HG02938 (cell line): ENCODE measurements around the gene DR1.
A peak's percentile ranks its signal among the peaks of the same experiment; 100 is the strongest.

Source experiments
- ATAC-seq: cut with Tn5 transposase; IDR thresholded peaks from one replicate; pipeline ENCODE4 v1.9.1; 2021; ENCODE audit warnings: mild to moderate bottlenecking, moderate library complexity; ENCODE audit not compliant: unreplicated experiment

The DR1 gene

GRCh38 chr1:93345633-93346420, at the start of gene DR1:
DR1 (plus strand) TSS chr1:93345907; CDS start chr1:93346646, 739 bp downstream.
- ATAC-seq = peak; percentile 66

- ATAC-seq = no peak
Measured at GRCh38 chr1:93296555-93297154, 49.1 kb upstream of the DR1 start.

DNA sequence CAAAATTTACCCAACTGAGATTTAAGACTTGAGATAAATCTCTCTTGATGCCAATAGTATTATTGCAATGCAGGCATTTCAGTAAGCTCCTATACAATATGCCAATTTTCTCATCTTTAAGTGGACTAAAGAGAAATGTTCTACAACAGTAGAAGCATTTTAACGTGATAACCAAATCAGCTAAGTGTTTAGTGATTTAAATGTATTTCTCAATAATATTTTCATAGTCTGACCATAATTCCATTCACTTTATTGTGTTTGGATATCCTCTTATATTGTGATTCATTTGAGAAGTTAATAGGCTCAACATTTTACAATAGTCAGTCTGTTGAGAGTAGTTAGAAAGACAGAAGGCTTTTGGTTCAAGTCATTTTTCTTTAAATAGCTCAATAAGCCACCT, 44.6 kb upstream of the DR1 start:
- no peak for ATAC-seq

DNA sequence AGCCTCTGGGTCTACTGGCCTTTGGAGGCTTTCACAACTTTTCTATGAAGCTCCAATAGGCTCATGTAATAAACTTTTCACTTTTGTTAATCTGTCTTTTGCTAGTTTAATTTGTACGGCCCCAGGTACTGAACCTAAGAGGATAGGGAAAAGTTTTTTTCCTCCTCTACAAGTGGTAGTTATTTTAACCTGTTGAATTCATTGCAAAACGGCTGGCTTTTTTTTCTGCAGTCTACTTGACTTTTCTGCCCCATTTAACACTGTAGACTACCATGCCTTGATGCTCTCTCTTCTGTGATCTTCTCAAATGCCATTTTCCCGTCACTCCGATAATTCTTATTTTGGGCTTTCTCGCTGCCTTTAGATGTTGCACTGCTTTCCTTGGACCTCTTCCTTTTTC, 43.6 kb upstream of the DR1 start:
- no peak for ATAC-seq

DNA sequence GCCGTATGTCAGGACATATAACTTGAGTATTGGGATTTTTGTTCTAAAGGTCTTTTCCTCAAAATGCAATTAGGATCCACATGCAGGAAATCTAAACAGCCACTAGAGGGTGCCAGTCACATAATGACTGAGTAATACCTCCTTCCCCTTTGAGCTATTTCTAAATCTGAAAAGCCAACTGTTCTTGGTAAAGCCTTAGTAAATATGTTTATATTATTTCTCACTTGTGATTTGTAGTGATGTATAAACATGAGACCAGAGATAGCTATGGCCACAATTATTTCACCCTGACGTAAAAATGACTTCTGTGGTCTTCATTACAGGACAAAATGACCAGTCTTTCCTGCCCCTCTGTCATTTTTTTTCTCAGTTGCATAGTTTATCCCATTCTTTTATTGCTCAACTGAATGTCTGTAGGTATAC, 41.0 kb upstream of the DR1 start:
- no peak for ATAC-seq

GRCh38 chr1:93306920-93307319, 38.8 kb upstream of the DR1 start:
- ATAC-seq = no peak

DNA sequence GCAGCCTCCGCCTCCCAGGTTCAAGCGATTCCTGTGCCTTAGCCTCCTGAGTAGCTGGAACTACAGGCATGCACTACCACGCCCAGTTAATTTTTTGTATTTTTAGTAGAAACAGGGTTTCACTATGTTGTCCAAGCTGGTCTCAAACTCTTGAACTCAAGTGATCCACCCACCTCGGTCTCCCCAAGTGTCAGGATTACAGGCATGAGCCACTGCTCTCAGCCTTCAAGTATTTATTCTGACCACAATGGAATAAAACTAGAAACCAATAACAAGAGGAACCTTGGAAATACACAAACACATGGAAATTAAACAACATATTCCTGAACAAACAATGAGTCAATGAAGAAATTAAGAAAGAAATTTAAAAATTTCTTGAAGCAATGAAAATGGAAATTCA, 32.7 kb upstream of the DR1 start:
- ATAC-seq = no peak

DNA sequence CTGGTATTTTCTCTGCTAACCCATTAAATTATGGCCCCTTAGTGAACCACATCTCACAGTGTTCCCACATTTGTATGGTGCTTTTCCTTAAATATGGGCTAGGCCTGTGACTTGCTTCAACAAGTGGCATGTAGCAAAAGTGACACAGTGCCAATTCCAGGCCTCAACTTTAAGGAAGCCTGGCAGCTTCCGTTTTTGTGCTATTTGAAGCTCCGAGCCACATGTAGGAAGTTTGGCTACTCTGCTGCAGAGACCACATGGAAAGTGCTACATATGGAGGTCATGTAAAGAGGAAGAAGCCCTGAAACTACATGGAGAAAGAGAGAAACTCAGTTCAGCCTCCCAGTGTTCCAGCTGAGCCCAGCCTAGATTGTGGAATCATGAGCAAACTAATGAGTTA, 28.5 kb upstream of the DR1 start:
- ATAC-seq = no peak

DNA sequence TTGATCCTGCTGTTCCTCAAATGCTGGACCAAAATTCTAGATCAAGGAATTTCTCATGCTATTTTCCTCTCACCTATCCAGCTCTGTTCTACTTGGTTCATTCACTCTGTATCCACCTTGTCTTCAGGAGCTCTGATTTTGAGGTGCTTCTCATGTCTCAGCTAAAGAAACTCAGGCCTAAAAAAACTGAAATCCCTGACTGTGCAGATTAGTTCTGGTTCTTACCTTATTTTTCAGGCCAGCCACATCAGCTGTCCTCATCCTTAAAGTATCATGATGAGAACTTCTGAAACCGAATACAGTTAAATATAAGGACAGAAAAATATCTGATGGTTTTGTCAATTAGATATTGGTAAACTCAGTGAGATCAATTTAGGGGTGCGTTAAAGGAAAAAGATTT, 27.8 kb upstream of the DR1 start:
- no peak for ATAC-seq

DNA sequence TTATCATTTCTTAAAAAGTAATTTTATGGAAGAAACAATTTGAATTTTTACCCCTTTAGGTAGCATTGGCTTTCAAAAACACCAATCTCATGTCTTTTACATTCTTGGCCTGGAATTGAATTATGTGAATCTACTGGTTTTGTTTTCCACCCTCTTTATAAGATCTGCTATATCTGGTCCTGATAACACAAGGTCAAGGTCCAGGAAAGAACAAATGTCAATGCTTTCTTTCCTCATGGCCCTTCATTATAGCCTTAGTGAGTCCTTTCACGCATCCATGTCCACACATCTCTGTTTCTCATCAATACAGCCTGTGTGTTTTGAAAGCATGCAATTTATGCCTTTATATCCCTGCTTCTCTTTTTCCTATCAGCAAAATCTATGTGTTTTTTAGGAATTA, 24.0 kb upstream of the DR1 start:
- no peak for ATAC-seq

DNA sequence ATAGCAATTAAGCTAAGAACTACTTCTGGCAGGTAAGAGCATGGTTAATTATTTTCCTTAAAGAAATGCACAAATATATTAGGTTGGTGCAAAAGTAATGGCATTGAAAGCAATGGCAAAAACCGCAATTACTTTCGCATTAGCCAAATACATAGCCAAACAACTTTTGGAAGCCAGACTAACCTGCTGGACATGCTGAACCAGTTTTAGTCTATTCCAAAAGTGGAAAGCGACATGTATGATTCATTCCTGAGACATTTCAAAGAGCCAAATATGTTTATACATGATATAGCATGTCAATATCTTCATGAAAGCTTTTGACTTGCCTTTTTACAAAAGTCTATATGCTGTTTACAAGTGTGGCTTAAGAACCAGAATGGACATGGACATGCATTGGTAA, 23.4 kb upstream of the DR1 start:
- no peak for ATAC-seq

DNA sequence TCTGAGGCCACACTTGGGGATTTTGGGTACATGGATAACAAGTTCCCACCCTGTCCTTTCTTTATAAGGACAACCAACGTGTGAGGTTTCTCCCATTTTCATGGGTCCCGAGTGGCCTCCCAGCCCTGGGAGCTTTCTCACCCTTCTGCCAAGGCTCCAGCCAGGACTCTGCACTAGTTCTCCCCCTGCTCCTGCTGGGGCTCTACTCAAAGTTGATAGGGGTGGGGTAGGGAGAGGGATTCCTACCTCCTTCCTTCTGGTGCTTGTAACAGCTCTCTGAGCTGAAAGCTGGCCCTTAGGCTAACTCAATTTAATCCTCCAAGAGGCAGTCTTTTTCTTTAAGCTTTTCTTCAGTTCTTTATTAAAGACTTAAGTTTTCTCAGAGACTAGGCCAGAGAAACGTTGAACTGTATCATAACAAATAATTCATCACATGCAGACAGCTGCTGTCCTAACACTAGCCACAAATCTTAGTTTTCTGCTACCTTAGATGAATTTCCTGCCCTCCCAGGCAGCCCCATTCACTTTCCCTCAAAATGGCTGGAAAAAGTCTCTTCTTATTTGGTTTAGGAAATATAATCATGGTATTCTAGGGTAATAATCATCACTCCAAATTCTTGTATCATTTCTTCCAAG, 22.4 kb upstream of the DR1 start:
- ATAC-seq = no peak

GRCh38 chr1:93324486-93325464, 20.9 kb upstream of the DR1 start:
- no peak for ATAC-seq

GRCh38 chr1:93328809-93329760, 16.6 kb upstream of the DR1 start:
- peak; percentile 76 for ATAC-seq

- no peak for ATAC-seq
Measured at GRCh38 chr1:93330196-93330595, 15.5 kb upstream of the DR1 start.

DNA sequence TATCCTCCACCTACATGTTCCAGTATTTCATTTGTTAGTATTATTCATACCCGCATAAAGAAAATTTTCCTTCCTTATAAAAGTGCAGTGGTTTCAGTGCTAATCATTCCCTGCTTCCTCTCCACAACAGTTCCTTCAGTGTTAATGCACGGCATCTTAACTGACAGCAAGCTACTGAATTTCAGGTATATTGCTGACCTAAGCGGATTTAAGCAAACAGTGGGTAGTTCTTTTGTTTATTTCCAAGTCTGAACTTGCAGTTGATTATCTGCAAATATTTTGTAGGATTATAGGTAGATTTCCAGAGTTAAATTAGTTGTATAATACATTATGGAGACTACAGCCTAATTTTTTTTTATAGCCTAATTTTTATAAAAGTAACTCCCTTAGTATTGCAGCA, 15.1 kb upstream of the DR1 start:
- no peak for ATAC-seq

DNA sequence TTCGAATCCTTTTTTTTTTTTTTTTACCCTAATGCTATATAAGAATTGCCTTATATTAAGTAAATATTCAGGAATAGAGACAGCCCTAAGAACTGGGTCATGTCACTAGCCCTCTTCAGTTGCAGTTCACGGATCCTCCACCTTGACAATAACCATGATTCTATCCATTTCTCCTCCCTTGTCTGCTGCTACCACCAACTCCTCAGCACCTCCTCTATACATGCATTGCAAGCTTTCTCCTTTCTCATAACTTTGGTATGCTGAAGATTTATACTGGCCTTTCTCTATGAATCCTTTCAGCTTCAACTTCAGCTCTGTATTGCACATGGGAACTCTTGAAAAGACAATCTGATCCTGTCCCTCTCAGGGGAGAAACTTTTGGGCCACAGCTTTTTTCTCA, 14.3 kb upstream of the DR1 start:
- no peak for ATAC-seq

GRCh38 chr1:93332368-93332767, 13.3 kb upstream of the DR1 start:
- ATAC-seq = no peak

GRCh38 chr1:93338387-93339146, 7.1 kb upstream of the DR1 start:
- ATAC-seq = no peak
